GM19328 (cell line): ENCODE data around the gene PHYHIPL.

Experiments used
- ATAC-seq: cut with Tn5 transposase; IDR thresholded peaks from one replicate; pipeline ENCODE4 v1.9.1; 2021; ENCODE audit warnings: mild to moderate bottlenecking, moderate library complexity; ENCODE audit not compliant: unreplicated experiment

The PHYHIPL gene

DNA sequence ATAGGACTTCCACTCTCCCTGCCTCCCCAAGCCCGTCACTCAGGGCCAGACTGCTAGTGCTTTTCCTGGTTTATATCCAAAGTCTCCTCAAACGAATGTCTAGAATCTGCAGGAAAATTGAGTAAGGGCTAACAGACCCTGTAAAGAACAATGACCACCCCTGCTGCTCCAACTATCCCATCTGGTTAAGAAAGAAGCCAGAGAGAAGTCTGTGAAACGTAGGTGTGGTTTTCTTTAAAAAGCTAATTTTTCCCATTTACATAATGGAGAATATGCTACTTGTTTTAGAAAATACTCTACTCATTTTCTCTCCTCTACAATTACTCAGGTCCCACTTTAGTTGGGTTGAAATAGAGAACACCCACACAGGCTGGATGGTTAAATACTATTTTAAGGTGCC is 113.4 kb downstream of the PHYHIPL start:
- no peak for ATAC-seq

DNA sequence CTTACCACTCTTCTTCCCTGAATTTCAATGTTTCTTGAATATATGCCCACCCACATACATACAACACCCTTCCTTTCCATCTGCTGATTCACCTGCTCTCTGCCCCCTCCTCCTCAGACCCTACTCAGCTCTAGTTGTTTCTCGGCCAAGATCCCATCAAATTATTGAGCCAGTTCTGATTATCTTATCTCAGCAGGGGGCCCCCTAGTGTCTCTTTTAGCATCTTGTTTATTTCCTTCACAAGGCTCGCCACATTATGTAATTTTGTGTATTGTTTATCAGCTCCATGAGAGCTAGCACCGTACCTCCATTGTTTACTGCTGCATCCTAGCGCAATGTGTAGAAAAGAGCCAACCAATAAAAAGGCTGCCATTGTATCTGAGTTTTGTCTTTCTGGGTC is 114.0 kb downstream of the PHYHIPL start:
- ATAC-seq = no peak
